Coronary artery (tissue), 2 donors: ENCODE measurements around the gene COL5A1.

Source experiments
- DNase-seq: peaks from one replicate; pipeline ENCODE4 v3.0.0-alpha.2; 2017; ENCODE audit warnings: low spot score
- H3K27ac ChIP-seq, 2 donors: fragments of 200-600 bp; sonication (generic); one replicate each; pipeline ENCODE4 v1.5.1; 2016 to 2019
- H3K4me3 ChIP-seq: fragments of 200-600 bp; sonication (generic); 2 replicates; pipeline ENCODE4 v1.5.1; 2016; ENCODE audit warnings: mild to moderate bottlenecking, moderate library complexity
- TF ChIP-seq, protein P1 (sequence below): fragments of 200-600 bp; sonication (generic); IDR thresholded peaks from one replicate; pipeline ENCODE4 v1.5.1; 2019; ENCODE audit warnings: antibody characterized with exemption

COL5A1 gene

DNA sequence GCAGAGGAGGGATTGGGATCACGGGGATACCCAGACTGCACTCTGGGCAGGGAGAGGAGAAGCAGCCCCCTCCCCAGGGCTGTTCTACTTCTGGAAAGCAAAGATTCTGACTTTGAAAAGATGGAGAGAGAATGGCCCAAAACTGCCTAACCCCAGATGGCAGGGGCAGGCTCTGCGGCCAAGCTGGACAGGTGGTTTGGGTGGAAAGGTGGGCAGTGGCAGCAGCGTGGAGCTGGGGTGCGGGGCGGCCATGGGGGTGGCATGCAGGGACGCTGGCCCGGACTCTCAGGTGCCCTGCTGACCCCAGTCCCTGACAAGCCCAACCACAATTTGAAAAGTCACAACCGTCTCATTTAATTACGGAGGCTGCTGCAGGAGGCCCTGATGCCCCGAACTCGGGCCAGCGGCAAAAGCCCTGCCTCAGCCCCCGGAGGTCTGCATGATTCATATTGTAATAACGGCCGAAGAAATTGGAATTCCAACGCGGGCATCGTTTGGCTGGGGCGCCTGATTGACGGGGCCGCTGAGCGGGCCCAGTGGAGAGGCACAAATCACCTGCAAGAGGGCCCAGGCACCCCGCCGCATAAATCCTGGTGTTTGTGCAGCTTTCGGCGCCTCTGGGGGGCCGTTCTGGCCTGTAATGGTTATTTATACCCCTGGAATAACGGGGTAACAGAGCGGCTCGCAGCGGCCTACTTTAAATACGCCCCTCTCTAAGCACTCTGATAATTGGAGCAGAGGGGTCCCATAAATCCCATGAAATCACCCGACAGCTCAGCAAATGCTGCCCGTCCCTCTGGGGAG, 197.2 kb downstream of the COL5A1 start:
- Histone ChIP-seq H3K4me3 (no peak overlapping the region), H3K27ac (no peak overlapping the region)
- no peak for DNase-seq
- TF ChIP-seq, protein P1, sequence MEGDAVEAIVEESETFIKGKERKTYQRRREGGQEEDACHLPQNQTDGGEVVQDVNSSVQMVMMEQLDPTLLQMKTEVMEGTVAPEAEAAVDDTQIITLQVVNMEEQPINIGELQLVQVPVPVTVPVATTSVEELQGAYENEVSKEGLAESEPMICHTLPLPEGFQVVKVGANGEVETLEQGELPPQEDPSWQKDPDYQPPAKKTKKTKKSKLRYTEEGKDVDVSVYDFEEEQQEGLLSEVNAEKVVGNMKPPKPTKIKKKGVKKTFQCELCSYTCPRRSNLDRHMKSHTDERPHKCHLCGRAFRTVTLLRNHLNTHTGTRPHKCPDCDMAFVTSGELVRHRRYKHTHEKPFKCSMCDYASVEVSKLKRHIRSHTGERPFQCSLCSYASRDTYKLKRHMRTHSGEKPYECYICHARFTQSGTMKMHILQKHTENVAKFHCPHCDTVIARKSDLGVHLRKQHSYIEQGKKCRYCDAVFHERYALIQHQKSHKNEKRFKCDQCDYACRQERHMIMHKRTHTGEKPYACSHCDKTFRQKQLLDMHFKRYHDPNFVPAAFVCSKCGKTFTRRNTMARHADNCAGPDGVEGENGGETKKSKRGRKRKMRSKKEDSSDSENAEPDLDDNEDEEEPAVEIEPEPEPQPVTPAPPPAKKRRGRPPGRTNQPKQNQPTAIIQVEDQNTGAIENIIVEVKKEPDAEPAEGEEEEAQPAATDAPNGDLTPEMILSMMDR, result no peak

DNA sequence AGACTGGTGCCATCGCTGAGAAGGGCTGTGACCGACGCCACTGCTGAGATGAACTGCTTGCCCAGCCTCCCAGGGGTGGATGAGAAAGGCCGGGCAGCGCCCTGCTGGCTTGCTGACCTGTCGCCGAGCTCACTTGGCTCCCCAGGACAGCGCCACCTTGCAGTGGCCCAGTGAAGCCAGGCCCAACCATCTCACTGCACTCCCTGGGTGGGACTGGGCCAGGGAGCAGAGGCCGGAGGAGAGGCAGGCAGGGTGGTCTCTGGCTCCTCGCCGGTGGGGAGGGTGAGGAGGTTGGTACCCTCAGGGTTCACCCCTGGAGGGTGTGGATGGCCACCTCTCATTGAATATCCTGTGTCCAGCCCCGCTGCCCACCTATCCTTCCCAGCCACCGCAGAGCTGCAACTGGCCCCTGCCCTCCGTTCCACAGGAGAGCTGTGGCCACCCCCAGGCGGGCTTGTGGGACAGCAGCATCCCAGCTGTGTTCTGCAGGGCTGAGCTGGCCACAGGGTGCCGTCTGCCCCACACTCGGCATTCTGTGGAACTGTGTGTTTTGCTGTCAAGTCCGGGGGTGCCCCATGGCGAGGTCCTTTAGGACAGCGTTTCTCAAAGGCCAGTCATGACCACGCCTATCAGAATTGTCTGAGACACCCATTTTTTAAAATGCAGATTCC, 198.0 kb downstream of the COL5A1 start:
- TF ChIP-seq, protein P1, result no peak
- Histone ChIP-seq H3K4me3 (no peak overlapping the region), H3K27ac (no peak overlapping the region)
- DNase-seq, result no peak

DNA sequence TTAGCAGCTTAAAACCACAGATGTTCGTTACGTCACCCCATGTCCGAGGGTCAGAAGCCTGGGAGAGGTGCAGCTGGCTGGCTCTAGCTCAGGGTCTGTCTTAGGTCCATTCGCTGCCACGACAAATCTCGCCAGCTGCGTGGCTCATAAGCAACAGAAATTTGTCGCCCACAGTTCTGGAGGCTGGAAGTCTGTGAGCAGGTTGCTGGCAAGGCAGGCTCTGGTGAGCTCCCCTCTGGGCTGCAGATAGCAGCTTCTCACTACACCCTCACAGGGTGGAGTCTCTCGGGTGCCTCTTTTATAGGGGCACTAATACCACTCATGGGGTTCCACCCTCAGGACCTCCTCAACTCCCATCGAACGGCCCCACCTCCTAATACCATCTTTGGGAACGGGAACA, 198.9 kb downstream of the COL5A1 start:
- Histone ChIP-seq H3K4me3 (no peak overlapping the region), H3K27ac (no peak overlapping the region)
- DNase-seq, result no peak
- TF ChIP-seq, protein P1, result no peak

DNA sequence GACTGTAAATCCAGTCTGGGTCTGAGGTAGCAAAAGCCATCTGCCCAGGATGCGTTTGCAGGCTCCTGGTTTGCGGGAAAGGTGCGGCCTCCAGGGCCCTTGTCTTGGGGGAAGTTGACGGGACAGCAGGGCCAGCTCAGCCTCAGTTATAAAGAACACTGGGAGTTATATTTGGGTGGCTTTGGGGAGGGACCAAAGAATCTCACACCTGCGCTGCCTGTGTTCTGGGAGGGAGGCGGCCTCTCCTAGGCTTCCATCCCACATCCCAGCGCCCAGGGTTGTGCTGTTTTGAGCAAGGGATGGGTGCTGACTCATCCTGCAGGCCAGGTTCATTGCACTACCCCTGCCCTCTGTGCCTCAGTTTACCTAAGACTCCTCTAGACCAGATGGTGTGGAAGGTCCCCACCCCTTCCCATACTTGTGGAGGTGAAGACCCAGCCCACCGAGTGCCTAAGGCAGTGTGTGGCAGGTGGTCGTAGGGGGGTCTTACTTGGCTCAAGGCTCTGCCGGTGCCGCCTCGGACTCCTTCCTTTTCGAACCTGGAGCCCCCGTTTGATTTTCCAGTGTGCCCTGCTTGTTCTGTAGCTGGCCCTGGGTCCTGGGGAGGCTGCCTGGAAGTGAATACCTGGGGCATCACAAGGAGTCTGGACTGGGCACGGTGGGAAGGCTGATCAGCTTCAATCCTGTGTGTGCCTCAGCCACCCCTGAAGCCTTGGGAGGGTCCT, 199.7 kb downstream of the COL5A1 start:
- DNase-seq, result no peak
- no peak overlapping the region for H3K4me3 ChIP-seq
- no peak overlapping the region for H3K27ac ChIP-seq
- TF ChIP-seq, protein P1, result no peak

DNA sequence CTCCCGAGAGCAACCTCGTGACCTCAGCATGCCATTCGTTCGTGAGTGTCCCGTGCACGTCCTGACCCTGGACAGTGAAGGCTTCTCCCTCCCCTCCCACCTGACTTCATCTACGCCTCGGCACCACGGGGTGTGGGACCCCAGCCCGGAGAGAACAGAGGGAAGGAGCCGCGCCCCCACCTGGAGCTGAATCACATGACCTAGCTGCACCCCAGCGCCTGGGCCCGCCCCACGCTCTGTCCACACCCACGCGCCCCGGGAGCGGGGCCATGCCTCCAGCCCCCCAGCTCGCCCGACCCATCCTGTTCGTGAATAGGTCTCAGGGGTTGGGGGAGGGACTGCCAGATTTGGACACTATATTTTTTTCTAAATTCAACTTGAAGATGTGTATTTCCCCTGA, 200.7 kb downstream of the COL5A1 start:
- no peak for DNase-seq
- no peak overlapping the region for H3K27ac ChIP-seq
- H3K4me3 ChIP-seq, result no peak overlapping the region
- TF ChIP-seq, protein P1, result no peak

DNA sequence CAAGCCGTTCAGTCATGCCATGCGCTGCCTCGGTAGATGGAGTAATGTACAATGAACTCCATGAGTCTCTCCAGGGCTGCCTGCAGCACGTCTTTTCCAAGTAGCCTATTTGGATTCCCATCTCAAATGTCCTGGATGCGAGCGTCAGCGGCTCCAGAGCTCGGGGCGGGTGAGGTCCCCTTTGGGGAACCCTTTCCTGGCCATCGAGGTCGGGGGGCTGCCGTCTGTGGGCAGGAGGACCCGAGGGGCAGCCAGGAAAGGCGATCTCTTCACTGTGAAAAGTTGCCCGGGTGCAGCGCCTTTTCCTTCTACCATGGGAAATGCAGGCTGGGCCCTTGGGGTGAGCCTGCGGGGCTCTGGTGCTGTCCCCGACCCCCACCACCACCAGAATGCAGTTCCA, 202.1 kb downstream of the COL5A1 start:
- H3K27ac ChIP-seq, result no peak overlapping the region
- TF ChIP-seq, protein P1, result no peak
- no peak overlapping the region for H3K4me3 ChIP-seq
- no peak for DNase-seq
